GM12892 (cell line): ENCODE data around the gene TPD52L1.

Source experiments
- DNase-seq: peaks from one replicate; pipeline ENCODE4 v3.0.0; 2011; ENCODE audit not compliant: insufficient read length
- FAIRE-seq: peaks from 2 replicates; lab custom pipeline; 2011; peaks lifted over from hg19 to GRCh38; lab: Jason Lieb, UNC
- POLR2A ChIP-seq: IDR thresholded peaks from 2 replicates; pipeline ENCODE4 v1.6.1; 2011; ENCODE audit warnings: low read depth, low read length, control low read depth
- POLR2AphosphoS5 ChIP-seq: IDR thresholded peaks from 2 replicates; pipeline ENCODE4 v1.6.1; 2011; ENCODE audit warnings: low read depth, low read length, control low read depth
- TAF1 ChIP-seq: IDR thresholded peaks from 2 replicates; pipeline ENCODE4 v1.6.1; 2011; ENCODE audit warnings: low read depth, mild to moderate bottlenecking, control low read depth, low read length, borderline replicate concordance

The TPD52L1 gene

GRCh38 chr6:125165256-125165655 lies 11.7 kb downstream of the TPD52L1 start:
- FAIRE-seq (no peak), DNase-seq (no peak)
- TF ChIP-seq POLR2AphosphoS5 (no peak), TAF1 (no peak), POLR2A (no peak)

GRCh38 chr6:125165776-125166175 lies 12.2 kb downstream of the TPD52L1 start:
- TF ChIP-seq POLR2AphosphoS5 (no peak), POLR2A (no peak), TAF1 (no peak)
- DNase-seq (no peak), FAIRE-seq (no peak)

- TF ChIP-seq POLR2AphosphoS5 = no peak
- no peak for DNase-seq
- FAIRE-seq = no peak
These were observed 13.1 kb downstream of the TPD52L1 start for GRCh38 chr6:125166711-125167110.

- FAIRE-seq = no peak
- DNase-seq = no peak
- TF ChIP-seq TAF1 (no peak), POLR2AphosphoS5 (no peak), POLR2A (no peak)
These were observed 14.0 kb downstream of the TPD52L1 start for GRCh38 chr6:125167579-125167978.

GRCh38 chr6:125169058-125169457 lies 15.5 kb downstream of the TPD52L1 start:
- no peak for DNase-seq
- no peak for FAIRE-seq
- TF ChIP-seq POLR2AphosphoS5 = no peak
- TF ChIP-seq POLR2A = no peak
- no peak for TF ChIP-seq TAF1

GRCh38 chr6:125169522-125169921 lies 15.9 kb downstream of the TPD52L1 start:
- TF ChIP-seq TAF1 (no peak), POLR2AphosphoS5 (no peak), POLR2A (no peak)
- FAIRE-seq = no peak
- no peak for DNase-seq

GRCh38 chr6:125170376-125170775 lies 16.8 kb downstream of the TPD52L1 start:
- DNase-seq = no peak
- FAIRE-seq = no peak
- TF ChIP-seq POLR2AphosphoS5 = no peak
- TF ChIP-seq POLR2A = no peak
- no peak for TF ChIP-seq TAF1

GRCh38 chr6:125173341-125174095 lies 19.9 kb downstream of the TPD52L1 start:
- DNase-seq (no peak), FAIRE-seq (no peak)
- TF ChIP-seq POLR2A (no peak), TAF1 (no peak), POLR2AphosphoS5 (no peak)

- TF ChIP-seq POLR2AphosphoS5 = no peak
- TF ChIP-seq POLR2A = no peak
- no peak for TF ChIP-seq TAF1
- DNase-seq (no peak), FAIRE-seq (no peak)
These were observed 21.1 kb downstream of the TPD52L1 start for GRCh38 chr6:125174626-125175025.

- DNase-seq = no peak
- TF ChIP-seq POLR2A (no peak), TAF1 (no peak)
- no peak for FAIRE-seq
These were observed 22.0 kb downstream of the TPD52L1 start for GRCh38 chr6:125175466-125176048.

- FAIRE-seq (no peak), DNase-seq (no peak)
- no peak for TF ChIP-seq POLR2AphosphoS5
- TF ChIP-seq POLR2A = no peak
- TF ChIP-seq TAF1 = no peak
These were observed 28.9 kb downstream of the TPD52L1 start for GRCh38 chr6:125182237-125183008.

- FAIRE-seq (no peak), DNase-seq (no peak)
- TF ChIP-seq POLR2A = no peak
- TF ChIP-seq TAF1 = no peak
- no peak for TF ChIP-seq POLR2AphosphoS5
These were observed 29.8 kb downstream of the TPD52L1 start for GRCh38 chr6:125183391-125183790.
